ENCODE data around the gene RABGAP1L.
A peak's percentile ranks its signal among the peaks of the same experiment; 100 is the strongest.

Gene RABGAP1L

DNA sequence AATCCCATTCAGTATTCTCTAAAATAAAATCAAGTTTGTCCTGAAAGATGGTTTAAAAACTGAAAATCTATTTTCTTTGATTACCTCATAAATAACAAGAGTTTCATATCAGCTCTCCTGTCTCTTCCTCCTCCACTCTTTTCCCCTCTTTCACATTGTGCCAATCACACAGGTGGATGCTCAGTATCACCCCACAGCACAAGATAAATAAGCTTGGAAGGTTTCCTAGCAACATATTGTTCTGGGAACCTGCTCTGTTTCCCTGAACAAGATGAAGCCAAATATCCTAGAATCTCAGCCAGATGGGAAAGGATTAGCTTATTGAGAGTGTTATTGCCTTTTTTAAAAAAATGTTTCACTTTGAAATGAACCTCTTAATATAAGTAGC is 794.7 kb downstream of the RABGAP1L start:
- DNase-seq = no peak

DNA sequence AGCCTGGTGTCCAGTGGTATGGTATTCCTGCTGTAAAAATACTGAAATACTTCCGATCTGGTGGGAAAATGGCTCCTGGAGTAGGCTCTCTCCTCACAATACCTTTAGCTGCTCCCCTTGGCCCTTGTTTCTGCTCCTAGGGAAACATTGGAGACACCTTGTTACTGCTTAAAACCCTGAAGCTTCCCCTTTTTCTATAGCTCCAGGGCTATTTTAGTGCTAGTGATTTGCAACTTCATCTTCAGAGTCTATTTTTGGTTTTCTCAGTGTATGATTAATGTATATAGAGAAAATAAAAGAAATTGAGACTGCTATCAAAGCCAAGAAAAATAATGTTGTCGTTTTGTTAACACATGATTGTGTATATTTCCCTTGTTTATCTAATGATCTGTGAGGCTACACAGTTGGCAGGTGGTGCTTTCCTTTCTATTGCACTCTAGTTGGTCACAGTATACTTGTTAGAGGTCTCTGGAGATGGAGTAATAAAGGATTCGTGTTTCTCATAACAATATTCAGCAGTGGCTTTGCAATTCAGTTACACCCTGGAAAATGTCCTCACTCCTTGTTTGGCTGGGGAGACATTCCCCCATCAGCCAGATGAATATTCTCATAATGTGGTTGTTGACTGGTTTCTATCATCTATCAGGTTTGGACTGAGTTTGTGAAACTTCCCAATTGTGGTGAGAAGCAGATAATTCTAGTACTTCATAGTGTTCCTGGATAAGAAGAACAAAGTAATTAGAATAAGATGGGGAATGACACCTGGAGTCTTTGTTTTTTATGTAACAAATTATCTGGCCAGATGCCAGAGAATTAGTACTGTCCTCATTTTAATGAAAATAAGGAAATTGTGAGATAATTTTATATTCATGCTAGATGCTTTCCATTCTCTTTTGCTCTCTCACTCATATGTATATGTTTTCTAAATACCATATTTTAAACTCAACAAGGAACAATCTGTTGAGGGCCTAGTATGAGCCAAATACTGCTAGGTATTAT is 795.6 kb downstream of the RABGAP1L start:
- no peak for DNase-seq

- no peak for DNase-seq
Observed at GRCh38 chr1:174956086-174956485, 796.8 kb downstream of the RABGAP1L start.

DNA sequence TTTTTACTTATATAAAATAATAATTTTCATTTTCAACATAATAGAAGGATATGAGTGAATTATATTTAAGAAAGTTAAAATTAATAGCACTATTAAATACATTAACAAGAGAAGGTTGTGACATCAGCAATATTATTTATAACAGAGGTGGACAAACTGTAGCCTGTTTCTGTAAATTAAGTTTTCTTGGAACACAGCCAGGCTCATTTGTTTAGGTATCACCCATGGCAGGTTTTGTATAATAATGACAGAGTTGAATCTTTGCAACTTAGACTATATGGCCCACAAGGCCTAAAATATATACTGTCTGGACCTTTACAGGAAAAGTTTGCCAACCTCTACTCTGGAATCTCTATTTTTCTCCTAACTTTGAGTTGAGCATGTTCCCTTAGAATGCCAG is 797.7 kb downstream of the RABGAP1L start:
- DNase-seq = no peak

DNA sequence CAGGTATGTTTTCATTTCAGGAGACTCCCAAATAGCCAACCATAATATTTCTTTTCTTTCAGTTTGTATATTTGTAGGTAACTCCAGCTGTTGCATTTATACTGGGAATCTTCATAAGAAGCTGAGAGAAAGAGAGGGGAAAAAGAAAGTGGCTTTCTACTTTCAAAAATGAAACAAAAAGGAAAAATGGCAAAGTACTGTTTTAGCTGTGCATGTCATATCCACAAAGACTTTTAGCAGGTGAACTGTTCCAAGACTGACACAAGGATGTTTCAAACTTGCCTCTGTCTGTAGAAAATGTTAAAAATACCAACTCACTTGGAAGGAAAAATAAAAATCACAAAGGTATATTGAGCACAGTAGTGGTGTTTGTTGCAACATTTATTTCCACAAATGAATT is 798.5 kb downstream of the RABGAP1L start:
- DNase-seq = no peak

GRCh38 chr1:174958396-174958795 is 799.1 kb downstream of the RABGAP1L start:
- no peak for DNase-seq

DNA sequence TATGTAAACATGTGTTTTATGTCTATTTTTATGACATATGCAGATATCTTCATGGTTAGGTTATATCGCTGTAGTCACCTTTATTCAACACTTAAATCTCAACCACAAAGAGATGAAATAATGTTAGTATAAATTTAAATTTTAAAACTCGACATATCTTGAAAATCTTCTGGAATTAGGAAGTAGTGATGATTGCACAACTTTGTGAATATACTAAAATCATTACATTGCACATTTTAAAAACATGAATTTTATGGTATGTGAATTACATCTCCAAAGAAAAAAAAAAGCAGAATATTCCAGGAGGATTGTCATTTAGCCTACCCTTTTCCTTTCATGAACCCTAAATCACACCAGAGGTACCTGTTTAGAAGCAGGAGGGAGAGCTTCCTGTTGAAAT is 801.0 kb downstream of the RABGAP1L start:
- DNase-seq = no peak

GRCh38 chr1:174963529-174964125 is 804.3 kb downstream of the RABGAP1L start:
- DNase-seq = no peak

GRCh38 chr1:174964261-174964971 is 805.1 kb downstream of the RABGAP1L start:
- peak; percentile 10 to 23 for DNase-seq

DNA sequence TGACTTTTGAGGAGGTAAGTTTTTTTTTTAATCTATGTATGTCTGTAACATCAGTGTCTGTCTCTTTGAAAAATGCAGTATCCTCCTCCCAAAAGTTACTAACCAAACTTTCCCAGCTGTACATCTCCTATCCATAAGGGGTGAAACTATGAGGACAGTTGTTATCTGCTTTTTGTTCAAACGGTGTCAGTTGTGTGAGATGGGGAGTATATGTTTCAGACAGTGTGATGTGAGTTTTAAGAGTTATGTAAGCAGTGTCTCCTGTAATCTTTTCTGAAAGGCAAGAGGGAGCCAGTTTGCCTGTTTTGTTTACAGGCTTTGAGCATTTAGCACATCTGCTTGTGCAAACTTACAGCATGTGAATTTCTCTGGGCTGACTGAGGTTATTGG is 805.6 kb downstream of the RABGAP1L start:
- no peak for DNase-seq

DNA sequence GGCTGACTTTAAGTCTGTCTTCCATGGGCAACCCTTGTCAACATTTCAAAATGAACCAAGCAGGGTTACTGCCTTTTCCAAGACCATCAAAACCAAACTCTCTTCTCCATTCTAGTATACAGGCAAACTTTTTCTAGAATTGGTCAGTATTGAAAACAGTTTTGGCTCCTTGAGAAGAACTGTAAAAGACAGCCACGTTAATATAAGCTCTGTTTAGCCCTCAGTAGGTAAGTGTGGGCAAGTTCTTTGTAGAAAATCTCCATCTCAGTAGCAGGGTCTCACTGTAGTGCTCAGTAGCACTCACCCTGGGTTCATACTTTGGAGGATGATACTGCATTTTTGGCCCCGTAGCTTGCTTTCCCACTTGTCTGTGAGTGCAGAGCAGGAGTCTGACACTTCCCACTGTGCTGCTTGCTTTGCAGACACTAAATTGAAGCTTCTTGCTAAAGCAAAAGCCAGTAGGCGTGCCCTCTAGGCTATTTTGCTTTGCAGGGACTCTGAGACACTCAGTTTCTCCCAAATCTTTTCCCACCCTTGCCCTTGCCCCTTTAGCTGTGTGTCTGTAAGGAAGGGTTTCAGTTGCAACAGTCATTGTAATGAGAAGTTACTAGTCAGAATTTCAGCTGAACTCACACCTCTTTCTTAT is 806.2 kb downstream of the RABGAP1L start:
- peak; percentile 10 to 17 for DNase-seq

GRCh38 chr1:174966008-174966572 is 806.8 kb downstream of the RABGAP1L start:
- no peak for DNase-seq

DNA sequence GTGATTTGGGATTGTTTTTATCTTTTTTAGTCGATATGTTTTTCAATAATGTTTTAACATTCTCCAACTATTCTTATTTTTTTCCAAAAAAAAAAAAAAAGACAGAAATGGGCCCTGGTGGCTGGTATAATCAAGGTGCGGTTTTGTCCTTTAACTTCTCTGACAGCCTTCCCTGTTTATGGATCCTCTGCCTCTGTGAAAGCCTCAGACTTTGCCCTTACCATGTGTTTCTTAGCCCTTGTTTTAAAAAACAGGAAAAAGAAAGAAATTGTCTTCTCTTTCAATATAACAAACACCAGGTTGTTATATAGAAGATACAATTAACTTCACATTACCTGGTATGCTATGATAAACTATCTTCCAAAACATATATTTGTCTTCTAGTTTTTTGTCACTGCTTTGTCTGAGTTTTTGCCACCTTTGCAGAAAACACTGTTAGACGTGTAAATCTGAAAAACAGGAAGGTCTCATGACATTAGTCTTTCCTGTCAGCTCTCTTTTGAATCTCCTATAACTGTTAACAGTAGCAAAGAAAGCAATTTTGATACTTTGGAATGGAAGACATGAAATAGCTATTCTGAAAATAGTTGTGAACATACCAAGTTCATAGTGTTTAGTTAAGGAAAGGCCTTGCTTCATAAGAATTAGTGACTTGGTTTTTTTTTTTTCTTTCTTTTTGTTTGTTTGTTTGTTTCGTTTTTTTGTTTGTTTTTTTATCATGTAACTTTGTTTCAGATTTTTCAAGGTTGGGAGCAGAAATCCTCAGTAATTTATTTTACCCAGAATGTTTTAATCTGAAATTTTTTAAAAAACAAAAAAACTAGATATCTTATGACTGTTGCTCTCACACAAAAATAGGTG is 808.8 kb downstream of the RABGAP1L start:
- no peak for DNase-seq

GRCh38 chr1:174968750-174969244 is 809.5 kb downstream of the RABGAP1L start:
- peak; percentile 4 to 17 for DNase-seq

DNA sequence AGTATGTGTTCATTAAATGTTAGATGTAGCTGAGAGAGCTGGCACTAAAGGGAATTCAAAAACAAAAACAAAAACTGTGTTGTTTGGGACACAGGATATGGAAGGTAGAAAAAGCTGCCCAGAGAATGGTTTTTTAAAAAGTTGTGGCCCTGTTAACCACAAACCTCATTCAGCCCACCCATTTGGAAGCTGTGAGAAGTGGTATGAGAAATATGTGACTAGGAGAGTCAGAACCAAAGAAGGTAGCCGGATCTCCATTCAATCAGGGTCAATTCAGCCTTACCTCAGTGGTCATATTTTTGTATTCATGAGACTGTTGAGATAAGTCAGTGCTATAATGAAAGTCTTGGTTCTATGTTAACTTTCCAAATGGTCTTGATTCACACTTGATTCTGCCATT is 810.7 kb downstream of the RABGAP1L start:
- DNase-seq = no peak

- no peak for DNase-seq
Observed at GRCh38 chr1:174971466-174971865, 812.1 kb downstream of the RABGAP1L start.

- DNase-seq = no peak
Observed at GRCh38 chr1:174971902-174972301, 812.6 kb downstream of the RABGAP1L start.

- no peak for DNase-seq
Observed at GRCh38 chr1:174974711-174975119, 815.4 kb downstream of the RABGAP1L start.

DNA sequence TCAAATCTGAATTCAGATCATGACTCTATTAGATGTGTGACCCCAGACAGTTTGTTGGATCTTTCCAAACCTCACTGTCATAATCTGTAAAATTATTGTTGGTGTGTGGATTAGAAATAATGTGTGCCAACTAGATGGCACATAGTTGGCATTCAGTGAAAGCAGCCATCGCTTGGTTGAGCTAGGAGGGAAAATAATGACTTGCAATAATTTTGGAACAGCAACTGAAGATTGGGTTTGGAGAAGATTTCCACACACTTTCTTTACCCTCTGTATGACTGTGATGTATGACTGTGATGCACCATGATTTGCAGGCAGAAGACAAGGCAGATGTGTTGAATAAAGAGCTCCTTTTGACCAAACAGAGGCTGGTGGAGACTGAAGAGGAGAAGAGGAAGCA is 816.4 kb downstream of the RABGAP1L start:
- DNase-seq = no peak

DNA sequence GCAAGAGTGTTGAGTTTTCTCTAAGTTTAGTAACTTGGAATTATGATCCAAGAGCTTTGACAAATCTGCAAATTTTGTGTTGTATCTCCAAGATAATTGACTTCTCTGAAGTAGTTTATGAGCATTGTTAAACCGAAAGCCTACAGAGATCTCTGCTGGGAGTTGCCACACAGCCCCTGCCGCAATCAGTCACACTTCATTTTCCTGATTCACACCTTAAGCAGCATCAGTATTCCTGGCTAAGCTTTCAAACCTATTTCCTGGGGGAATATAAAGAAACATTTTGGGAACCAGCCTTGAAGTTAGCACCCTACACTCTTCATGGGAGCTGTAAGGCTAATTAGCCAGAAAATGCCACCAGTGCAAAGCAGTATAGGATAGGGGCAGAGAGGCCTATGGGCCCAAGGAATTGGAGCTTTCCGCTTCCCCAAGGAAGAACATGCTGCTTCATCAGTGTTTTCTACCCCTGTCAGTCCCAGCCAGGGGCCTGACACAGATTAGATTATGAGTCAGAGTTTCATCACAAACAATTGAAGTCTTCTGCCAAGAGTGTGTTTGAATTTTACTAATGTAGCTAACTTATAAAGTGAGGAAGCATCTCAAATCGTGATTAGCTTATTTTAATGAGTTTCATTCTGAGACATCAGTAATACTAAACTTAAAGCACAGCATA is 817.3 kb downstream of the RABGAP1L start:
- DNase-seq = no peak

All from activated CD4-positive, alpha-beta T cell treated with anti-CD3 and anti-CD28 coated beads for 4 hours (primary cell).